ENCODE data around the gene CXorf58.
"Not testable (repeated sequence)": the region's sequence is repeated elsewhere in the genome, so short reads cannot be mapped to it uniquely, and the experiment has no call there.

Gene CXorf58

GRCh38 chrX:23959781-23960180 is 52.0 kb downstream of the CXorf58 start:
- Histone ChIP-seq H3F3A (ENCODE audit: insufficient read depth) (no peaks in the 10 kb centered on the region), H3K36me3 (ENCODE audit: low read length) (no peaks in the 10 kb centered on the region), H4K20me1 (ENCODE audit: low read depth, low read length) (no peaks in the 10 kb centered on the region), H3K79me2 (ENCODE audit: insufficient read depth, low read length) (no peaks in the 10 kb centered on the region), H3K4me3 (ENCODE audit: insufficient read depth, low read length, poor library complexity, severe bottlenecking) (no peak overlapping the region), H3K27me3 (ENCODE audit: low read length) (no peaks in the 10 kb centered on the region), H3K9ac (ENCODE audit: low read length) (no peak overlapping the region), H3K27ac (ENCODE audit: low read depth, low read length) (no peak overlapping the region), H3K4me2 (ENCODE audit: low read depth, low read length, poor library complexity, severe bottlenecking) (no peak overlapping the region), H3K9me3 (ENCODE audit: insufficient read depth, low read length) (no peaks in the 10 kb centered on the region), H3K9me2 (replicated peaks; ENCODE audit: insufficient read depth, low read length) (no peaks in the 10 kb centered on the region), H2AFZ (ENCODE audit: low read depth, low read length, severe bottlenecking) (no peak overlapping the region)
- TF ChIP-seq, protein P1, sequence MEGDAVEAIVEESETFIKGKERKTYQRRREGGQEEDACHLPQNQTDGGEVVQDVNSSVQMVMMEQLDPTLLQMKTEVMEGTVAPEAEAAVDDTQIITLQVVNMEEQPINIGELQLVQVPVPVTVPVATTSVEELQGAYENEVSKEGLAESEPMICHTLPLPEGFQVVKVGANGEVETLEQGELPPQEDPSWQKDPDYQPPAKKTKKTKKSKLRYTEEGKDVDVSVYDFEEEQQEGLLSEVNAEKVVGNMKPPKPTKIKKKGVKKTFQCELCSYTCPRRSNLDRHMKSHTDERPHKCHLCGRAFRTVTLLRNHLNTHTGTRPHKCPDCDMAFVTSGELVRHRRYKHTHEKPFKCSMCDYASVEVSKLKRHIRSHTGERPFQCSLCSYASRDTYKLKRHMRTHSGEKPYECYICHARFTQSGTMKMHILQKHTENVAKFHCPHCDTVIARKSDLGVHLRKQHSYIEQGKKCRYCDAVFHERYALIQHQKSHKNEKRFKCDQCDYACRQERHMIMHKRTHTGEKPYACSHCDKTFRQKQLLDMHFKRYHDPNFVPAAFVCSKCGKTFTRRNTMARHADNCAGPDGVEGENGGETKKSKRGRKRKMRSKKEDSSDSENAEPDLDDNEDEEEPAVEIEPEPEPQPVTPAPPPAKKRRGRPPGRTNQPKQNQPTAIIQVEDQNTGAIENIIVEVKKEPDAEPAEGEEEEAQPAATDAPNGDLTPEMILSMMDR (IDR thresholded peaks at IDR 0.05; ENCODE audit: insufficient read depth, low read length, poor library complexity, severe bottlenecking): no peak
- no peak for TF ChIP-seq EZH2phosphoT487 (conservative IDR thresholded peaks at IDR 0.05; ENCODE audit: low read length)

DNA sequence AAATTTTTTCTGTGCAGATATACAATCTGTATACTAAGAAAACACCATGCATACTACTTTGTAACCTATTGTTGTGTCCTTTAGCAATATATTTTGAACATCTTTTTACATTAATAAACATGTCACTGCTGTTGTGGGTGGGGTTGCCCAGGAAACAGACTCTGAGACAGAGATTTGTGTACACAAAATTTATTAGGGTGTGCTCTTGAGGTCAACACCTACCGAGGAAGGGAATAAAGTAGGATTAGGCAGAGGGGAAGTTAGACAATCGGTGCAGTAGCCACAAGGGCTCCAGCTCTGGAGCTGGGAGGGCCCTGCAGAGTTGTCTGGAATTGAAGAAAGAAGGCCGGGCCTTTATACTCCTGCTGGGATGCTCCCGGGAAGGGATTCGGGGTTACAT is 56.4 kb downstream of the CXorf58 start:
- Histone ChIP-seq H3K9me3 (ENCODE audit: insufficient read depth, low read length) (no peaks in the 10 kb centered on the region), H3K4me2 (ENCODE audit: low read depth, low read length, poor library complexity, severe bottlenecking) (no peak overlapping the region), H2AFZ (ENCODE audit: low read depth, low read length, severe bottlenecking) (no peak overlapping the region), H3K79me2 (ENCODE audit: insufficient read depth, low read length) (no peaks in the 10 kb centered on the region), H3F3A (ENCODE audit: insufficient read depth) (no peaks in the 10 kb centered on the region), H3K27ac (ENCODE audit: low read depth, low read length) (no peak overlapping the region), H4K20me1 (ENCODE audit: low read depth, low read length) (no peaks in the 10 kb centered on the region), H3K9ac (ENCODE audit: low read length) (no peak overlapping the region), H3K9me2 (replicated peaks; ENCODE audit: insufficient read depth, low read length) (no peaks in the 10 kb centered on the region), H3K4me3 (ENCODE audit: insufficient read depth, low read length, poor library complexity, severe bottlenecking) (no peak overlapping the region), H3K27me3 (ENCODE audit: low read length) (no peaks in the 10 kb centered on the region), H3K36me3 (ENCODE audit: low read length) (no peaks in the 10 kb centered on the region)
- TF ChIP-seq, protein P1 (IDR thresholded peaks at IDR 0.05; ENCODE audit: insufficient read depth, low read length, poor library complexity, severe bottlenecking): no peak
- TF ChIP-seq EZH2phosphoT487 (conservative IDR thresholded peaks at IDR 0.05; ENCODE audit: low read length): no peak

DNA sequence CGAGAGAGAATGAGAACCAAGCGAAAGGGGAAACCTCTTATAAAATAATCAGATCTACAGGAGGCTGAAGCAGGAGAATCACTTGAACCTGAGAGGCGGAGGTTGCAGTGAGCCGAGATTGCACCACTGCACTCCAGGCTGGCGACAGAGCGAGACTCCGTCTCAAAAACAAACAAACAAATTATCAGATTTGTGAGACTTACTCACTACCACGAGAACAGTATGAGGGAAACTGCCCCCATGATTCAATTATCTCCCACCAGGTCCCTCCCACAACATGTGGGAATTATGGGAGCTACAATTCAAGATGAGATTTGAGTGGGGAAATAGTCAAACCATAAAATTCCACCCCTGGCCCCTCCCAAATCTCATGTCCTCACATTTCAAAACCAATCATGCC is 57.8 kb downstream of the CXorf58 start:
- not testable (repeated sequence) for H3K9me2 ChIP-seq (replicated peaks; ENCODE audit: insufficient read depth, low read length); H3K27ac ChIP-seq (ENCODE audit: low read depth, low read length); H3K79me2 ChIP-seq (ENCODE audit: insufficient read depth, low read length); H3K9me3 ChIP-seq (ENCODE audit: insufficient read depth, low read length); H3K27me3 ChIP-seq (ENCODE audit: low read length); H2AFZ ChIP-seq (ENCODE audit: low read depth, low read length, severe bottlenecking); H3K9ac ChIP-seq (ENCODE audit: low read length); H3K36me3 ChIP-seq (ENCODE audit: low read length); H3K4me3 ChIP-seq (ENCODE audit: insufficient read depth, low read length, poor library complexity, severe bottlenecking); H3F3A ChIP-seq (ENCODE audit: insufficient read depth); H3K4me2 ChIP-seq (ENCODE audit: low read depth, low read length, poor library complexity, severe bottlenecking); H4K20me1 ChIP-seq (ENCODE audit: low read depth, low read length)

- H3K27me3 ChIP-seq (ENCODE audit: low read length): no peaks in the 10 kb centered on the region
- H3K27ac ChIP-seq (ENCODE audit: low read depth, low read length): no peak overlapping the region
- H3K9ac ChIP-seq (ENCODE audit: low read length): no peak overlapping the region
- H3F3A ChIP-seq (ENCODE audit: insufficient read depth): no peaks in the 10 kb centered on the region
- TF ChIP-seq EZH2phosphoT487 (conservative IDR thresholded peaks at IDR 0.05; ENCODE audit: low read length): no peak
- TF ChIP-seq, protein P1 (IDR thresholded peaks at IDR 0.05; ENCODE audit: insufficient read depth, low read length, poor library complexity, severe bottlenecking): no peak
- H2AFZ ChIP-seq (ENCODE audit: low read depth, low read length, severe bottlenecking): no peak overlapping the region
- no peaks in the 10 kb centered on the region for H3K9me2 ChIP-seq (replicated peaks; ENCODE audit: insufficient read depth, low read length)
- H3K9me3 ChIP-seq (ENCODE audit: insufficient read depth, low read length): no peaks in the 10 kb centered on the region
- H3K4me2 ChIP-seq (ENCODE audit: low read depth, low read length, poor library complexity, severe bottlenecking): no peak overlapping the region
- H3K36me3 ChIP-seq (ENCODE audit: low read length): no peaks in the 10 kb centered on the region
- H3K79me2 ChIP-seq (ENCODE audit: insufficient read depth, low read length): no peaks in the 10 kb centered on the region
- no peak overlapping the region for H3K4me3 ChIP-seq (ENCODE audit: insufficient read depth, low read length, poor library complexity, severe bottlenecking)
- H4K20me1 ChIP-seq (ENCODE audit: low read depth, low read length): no peaks in the 10 kb centered on the region
Measured at GRCh38 chrX:23978491-23978890, 70.7 kb downstream of the CXorf58 start.
